HG03442 (cell line): ENCODE data around the gene GRB10.

Experiments
- ATAC-seq: cut with Tn5 transposase; IDR thresholded peaks from one replicate; pipeline ENCODE4 v1.9.1; 2021; ENCODE audit warnings: mild to moderate bottlenecking, moderate library complexity; ENCODE audit not compliant: unreplicated experiment

The GRB10 gene

DNA sequence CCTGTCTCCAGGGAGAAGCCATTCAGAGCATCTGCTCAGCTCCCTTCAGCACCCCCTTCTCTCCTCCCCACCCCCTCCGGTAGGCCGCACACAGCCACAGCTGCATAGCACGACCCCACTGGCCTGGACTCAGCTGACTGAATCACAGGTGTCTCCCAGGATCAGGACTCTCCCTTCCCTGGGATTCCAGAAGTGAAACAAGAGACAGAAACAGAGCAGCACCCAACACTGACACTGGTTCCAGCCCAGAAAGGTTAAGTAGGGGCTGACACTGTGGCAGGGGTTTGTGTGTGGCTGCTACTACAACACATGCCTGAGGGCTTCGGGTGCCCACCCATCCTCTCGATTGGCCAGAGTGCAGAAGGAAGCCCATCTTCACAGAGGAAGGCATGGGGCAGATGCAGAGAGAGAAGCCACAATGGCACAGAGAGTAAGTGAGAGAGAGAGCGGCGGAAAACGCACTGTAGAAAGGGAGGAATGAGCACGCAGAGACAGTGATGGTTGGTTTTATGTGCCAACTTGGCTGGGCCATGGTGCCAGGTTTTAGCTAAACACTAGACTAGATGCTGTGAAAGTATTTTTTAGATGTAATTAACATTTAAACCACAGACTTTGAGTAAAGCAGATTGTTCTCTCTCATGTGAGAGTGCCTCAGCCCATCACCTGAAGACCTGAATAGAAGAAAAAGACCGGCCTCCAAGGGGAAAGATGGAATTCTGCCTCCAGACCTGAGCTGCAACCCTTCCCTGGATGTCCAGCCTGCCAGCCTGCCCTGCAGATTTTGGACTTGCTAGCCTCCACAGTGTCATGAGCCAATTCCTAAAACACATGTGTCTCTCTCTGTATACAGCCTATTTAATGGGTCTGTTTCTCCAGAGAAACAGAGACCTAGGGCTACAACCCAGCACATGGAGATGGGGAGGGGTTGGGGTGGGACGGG, 107.5 kb downstream of the GRB10 start:
- no peak for ATAC-seq

DNA sequence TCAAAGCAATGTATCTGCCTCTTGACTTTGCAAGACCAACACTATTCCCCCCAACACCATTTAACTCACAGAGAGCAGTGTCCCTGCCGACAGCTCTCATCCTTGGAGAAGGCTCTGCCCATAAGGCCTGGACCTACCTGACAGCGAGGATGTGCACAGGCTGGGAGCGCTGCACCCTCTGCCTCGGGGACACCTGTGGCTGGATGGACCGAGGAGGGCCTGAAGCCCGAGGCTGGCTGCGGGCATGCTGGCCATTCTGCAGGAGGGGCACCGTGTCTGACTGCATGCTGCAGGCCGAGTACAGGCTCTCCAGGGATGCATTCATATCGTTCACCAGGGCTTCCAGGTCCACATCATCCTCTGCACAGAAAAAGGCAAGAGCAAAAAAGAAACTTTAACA, 108.4 kb downstream of the GRB10 start:
- ATAC-seq: no peak

DNA sequence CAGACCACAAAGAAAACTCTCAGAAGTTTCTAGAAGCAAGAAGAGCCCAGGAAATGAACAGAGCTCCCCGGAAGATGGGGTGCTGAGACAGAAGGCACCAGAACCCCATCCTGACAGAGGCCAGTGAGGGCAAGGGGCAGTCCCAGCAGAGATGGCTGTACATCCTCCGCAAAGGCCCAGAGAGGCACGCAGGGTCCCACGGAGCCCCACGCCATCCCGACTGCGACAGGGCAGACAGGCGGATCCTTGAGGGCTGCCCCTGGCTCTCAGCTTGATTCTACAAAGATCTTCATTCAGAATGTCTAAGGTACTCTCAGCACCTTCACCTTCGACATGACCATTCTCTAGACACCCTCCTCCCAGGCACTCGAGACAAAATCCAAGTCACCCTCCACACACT, 109.6 kb downstream of the GRB10 start:
- no peak for ATAC-seq

DNA sequence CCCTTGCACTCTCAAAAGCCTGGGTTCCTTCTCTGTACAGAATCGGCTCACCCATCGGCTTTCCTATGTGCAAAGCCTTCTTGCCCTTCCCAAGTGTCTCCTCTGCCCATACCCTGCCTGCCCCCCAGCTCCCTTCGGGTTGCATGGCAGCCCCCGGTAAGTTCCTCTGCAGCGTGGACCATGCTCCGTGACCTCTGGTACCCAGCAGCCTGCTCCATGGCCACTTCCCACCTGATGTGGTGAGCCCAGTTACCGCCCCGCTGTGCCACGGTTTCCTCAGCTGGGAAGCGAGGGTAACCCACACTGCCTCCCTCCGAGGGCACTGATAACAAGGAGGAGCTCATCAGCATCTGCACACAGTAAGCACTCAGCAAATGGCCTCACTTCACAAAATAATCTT, 110.7 kb downstream of the GRB10 start:
- no peak for ATAC-seq

DNA sequence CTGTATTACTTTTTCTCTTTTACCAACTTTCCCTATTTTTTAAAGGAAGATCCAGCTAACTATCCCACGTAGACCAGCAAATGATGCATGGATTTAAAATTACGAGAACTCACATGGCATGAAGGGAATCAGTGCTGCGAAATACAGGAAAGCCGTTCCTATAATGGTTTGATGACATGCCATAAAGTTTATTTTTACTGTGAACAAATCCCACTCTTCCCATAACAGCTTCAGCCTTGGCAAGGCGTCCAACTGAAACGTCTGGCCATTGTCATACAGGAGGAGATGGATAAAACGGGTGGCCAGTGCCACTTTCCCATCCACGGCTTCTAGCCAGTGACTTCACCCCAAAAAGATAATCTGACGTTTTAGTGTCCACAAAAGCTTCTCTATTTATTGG, 111.3 kb downstream of the GRB10 start:
- ATAC-seq: no peak

DNA sequence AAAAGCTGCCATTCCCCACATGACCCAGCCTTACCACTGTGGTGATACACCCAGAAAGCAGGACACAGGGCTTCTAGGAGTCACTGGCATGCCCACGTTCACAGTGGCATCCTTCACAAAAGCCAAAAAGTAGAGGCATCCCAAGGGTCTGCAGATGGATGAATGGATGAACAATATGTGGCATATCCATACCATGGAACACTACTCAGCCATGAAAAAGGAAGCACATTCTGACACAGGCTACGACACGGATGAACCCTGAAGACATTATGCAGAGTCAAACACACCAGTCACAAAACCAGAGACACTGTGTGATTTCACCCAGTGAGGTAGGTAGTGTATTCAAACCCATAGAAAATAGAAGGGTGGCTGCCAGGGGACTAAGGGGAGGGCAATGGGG, 112.8 kb downstream of the GRB10 start:
- no peak for ATAC-seq

DNA sequence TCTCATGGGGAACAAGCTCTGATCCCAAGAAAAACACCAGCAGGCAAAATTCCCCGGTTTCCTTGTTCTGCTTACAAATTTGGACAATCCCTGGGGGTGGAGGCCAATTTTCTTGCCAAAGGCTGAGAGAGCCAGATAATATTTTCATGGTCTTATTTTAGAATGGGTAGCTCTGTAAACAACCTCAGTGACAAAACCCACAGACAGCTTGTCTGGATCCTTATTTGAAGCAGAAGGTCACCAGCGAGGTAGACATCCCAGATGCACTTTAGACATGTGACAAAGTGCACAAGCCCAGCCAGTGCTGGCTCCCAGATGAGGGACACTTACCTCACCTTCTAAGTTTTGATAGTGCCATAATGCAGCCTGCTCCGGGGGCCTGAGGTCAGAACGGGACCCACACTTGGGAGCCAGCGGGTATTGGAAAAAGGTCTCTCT, 114.9 kb downstream of the GRB10 start:
- ATAC-seq: no peak

DNA sequence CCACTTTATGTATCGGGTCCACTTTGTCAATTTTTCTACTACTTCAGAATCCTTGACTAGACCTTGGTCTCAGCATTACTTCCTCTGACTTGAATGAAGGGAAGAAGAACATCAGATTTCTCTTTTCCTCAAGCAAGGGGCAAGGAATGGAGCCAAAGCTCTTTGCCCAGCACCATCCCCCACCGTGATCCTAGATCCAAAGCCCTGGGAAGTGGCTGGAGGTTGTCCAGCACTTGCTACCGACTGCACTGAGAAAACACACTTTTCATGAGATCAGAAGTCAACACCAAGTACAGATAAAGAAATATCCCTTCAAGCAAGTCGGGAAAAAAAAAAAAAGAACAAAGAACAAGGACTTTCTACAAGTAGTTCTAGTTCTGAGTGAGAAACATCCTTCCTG, 115.4 kb downstream of the GRB10 start:
- no peak for ATAC-seq

DNA sequence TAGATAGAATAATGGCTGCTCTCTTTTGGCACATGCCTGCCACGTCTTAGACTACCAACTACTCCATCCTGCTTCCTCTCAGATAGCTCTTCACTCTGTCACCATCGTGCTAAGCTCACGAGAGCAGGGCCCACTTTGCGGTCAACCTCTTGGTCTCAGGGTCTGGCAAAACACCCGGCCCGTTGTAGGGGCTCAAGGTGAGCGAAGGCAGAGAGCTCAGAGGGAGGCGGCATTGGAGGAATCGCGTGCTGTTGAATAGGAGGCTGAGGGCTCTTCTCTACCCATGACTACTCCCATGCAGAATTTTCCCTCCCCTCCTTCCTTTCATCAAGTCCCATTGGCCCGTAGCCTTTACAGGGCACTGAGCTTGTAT, 116.6 kb downstream of the GRB10 start:
- no peak for ATAC-seq

DNA sequence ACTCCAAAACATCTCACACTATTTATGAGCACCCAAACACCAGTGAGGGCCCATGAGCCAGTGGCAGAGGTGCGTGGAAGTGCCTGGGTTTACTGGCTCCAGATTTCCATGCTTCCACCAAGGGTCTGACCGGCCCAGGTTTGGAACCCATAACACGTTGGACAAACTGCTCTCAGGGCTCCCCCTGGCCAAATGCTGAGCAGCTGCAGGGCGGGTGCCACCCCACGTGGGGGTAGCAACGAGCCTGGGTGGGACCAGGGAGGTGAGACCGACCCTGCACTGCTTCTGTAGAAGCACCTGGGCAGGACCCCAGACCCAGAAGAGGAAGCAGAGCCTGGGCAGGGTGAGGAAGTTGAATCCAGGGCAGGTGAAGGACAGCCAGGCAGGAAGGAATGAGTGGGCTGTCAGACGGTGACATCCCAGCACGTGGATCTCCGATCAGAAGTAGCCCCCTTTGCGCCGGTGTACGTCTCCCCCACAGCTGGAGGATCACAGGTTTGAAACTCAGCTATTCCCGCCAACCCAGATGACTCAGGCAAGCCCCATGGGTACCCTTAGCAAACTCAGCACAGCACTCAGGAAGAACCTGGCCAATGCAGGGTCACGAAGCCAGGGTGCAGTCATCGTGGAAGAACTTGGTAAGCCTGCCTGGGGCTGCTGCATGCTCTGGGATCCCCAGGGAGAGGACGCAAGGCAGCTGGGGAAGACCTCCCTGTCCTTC, 117.1 kb downstream of the GRB10 start:
- no peak for ATAC-seq

DNA sequence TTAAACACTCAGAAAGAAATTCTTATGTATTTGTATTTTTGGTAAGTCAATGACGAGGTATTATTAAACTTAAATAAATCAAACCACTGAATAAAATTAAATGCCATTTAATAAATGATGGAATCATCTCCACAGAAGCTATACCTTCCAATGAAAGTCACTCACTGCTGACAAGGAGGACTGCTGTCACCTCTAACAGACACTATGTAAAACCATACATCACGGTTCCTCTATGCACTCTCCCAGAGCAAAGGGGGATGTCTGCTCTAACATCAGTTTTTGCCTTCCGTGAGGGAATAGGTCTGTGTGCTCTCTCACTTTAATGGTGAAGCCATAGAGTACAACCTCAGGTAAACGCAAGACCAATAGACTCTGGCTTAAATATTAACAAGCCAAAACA, 117.8 kb downstream of the GRB10 start:
- peak; percentile 25 for ATAC-seq

DNA sequence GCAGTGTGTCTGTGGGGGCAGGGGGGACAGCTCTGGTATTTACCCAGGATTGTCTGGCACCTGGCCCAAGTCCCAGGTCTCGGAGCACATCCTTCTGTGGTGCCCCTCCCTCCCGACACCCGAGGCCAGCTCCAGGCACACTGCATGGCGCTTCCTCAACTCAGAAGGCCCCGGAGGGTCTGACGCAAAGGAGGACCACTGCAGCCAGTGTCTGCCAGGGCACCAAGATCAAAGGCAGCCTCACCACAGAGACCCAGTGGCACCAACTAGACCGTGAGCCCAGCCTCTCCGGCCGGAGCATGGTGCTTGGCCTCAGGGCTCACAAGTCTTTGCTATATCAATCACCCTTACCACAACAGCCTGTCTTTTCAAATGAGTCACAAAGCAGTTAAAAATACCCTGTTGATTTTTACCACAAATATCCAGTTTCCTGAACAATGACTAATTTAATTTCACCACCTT, 118.2 kb downstream of the GRB10 start:
- ATAC-seq: peak; percentile 70

DNA sequence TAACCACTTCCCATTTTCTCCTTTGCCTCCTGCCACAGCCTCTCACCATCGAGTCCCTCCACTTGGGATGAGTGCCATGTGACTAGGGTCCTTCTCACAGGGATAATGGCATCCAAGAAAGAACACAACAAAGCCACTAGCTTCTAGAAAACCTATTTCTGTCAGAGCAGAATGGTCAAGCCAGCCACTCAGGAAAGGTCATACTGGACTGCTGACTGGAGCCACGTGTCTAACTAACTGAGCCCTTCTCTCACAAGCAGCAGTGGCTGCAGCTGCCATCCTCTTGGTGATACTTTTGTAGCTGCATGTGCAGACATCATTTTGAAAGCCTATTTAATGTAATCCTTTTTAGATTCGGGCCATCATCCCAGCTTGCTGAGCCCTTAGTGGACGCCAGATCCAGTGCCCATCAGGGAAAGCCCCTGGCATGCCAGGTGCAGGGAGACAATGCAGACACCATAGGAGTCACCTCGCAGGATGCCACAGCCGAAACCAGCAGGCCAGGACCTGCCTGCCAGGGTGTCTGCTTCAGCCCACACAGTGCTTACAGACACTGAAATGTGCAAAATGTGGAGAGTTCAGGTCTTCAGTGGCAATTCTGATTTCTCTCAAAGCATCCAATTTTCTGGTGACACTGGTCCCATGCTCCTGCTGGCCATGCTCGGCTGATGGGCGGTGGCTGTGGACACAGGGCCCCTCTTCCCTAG, 119.1 kb downstream of the GRB10 start:
- no peak for ATAC-seq

DNA sequence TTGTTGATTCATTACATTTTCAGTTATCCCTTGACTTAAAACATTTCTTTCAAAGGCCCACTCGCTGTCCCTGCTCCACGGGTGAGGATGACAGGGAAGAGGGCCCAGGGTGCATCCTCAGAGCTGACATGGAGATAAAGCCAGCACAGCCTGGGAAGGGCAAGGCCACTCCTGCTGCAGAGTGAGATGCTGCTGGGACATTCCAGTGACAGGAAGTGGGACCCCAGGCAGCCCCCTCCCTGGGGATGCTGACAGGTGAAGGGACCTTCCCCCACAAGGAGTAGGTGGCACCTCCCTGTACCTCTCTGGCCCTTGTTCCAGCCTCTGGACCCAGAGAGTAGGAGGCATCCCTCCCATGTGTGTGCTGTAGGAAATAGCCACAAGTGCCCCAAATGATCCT, 119.7 kb downstream of the GRB10 start:
- ATAC-seq: no peak

DNA sequence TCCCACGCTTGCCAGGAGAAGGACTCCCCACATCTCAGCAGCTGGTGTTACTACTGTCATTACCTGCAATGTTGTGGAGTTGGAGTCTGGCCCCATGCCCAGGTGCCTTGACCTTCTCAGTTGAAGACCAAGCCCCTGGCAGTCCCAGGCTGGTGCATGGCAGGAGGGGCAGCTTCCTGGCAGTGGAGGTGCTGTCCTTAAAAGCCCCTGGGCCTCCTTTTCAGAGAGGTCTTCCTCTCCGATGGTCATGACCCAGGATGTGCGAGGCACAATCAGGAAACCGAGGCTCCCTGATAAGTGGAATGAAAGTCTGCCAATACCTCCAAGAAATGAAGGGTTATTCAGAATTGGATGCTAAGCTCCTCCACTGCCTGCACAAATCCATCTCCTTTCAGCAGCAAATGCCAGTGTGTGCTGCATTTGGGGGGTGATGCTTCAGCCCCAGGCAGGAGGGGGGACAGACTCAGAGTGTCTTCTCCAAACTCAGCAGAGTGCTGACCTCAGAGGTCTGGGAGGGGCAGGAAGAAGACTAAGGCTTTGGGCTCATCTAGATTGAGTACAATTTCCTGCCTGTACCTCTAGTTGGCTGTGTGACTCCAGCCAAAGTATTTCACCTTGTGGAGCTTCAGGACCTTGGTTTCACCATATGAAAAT, 120.5 kb downstream of the GRB10 start:
- ATAC-seq: no peak

DNA sequence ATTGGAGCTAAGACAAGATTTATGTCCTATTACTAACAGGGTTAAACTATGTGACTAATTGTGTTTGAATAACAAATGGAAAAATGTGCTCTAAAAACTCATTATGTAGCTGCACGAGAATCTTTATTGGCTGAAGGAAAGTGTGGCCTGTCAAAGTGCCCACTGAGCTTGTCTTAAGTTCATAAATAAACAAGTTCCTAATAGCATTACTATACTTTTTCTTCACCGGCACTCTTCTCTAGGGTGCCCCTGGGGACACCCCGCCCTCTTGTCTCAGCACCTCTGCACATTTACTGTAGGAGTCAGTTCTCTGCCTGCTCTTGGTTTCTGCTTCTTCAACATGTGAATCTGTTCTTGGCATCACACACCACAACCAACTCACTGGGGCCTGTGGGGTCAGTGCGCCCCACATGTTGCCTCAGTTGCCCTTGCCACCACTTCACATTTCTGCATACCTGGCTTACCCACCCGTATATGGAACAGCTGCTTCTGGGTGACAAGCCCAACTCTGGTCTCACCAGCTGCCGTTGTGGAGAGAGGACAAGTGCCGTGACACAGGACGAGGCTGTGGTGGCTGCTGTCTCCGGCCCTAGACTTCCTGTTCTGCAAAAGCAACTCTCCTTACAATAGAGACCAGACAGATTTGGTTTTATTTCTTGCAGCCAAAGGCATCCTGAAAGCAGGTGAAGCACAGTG, 121.2 kb downstream of the GRB10 start:
- ATAC-seq: peak; percentile 39

DNA sequence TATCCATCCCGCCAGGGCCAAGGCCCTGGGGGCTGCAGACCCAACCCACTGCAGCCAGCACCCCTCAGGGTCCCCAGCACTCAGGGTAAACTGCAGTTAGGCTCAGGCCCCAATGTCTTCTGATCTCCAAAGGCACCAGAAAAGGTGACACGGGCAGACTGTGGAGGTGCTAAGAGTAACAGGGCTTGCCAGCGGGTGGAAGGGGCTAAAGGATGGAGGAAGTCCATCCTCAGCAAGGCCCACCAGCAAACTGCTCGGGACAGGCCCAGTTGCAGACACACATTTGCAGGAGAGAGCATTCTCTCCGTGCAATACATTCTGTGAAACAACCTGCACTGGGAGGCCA, 121.9 kb downstream of the GRB10 start:
- no peak for ATAC-seq

DNA sequence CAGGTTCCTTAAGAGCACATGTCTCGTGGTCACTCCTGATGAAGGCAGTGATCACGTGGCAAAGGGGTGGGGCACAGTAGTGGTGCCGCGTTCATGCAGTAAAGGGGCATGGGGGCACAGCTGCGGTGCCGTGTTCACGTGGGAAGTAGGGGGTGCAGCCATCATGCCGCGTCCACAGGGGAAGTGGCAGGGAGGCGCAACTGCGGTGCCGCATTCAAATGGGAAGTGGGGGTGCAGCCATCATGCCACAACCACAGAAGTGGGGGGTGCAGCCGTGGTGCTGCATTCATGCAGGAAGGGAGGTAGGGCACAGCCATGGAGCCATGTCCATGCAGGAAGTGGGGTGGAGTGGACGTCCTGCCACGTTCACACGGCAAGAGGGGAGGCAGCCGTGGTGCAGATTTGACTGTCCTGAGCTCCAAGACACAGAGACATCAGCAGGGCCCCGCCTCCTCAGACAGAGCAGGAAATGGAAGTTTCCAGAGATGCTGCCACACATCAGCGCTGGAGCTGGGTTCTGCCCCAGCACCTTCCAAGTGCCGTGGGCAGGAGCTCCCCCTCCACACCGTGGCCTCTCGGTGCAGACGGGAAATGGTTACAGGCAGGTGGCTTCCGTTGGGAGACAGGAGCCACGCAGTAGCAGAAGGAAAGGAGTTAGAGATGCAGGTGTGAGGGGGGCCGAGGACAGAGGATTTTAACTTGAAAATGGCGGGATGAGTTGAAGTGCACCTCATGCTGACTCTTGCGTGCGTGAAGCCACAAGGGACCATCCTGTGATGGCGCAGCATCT, 122.5 kb downstream of the GRB10 start:
- ATAC-seq: peak; percentile 16

DNA sequence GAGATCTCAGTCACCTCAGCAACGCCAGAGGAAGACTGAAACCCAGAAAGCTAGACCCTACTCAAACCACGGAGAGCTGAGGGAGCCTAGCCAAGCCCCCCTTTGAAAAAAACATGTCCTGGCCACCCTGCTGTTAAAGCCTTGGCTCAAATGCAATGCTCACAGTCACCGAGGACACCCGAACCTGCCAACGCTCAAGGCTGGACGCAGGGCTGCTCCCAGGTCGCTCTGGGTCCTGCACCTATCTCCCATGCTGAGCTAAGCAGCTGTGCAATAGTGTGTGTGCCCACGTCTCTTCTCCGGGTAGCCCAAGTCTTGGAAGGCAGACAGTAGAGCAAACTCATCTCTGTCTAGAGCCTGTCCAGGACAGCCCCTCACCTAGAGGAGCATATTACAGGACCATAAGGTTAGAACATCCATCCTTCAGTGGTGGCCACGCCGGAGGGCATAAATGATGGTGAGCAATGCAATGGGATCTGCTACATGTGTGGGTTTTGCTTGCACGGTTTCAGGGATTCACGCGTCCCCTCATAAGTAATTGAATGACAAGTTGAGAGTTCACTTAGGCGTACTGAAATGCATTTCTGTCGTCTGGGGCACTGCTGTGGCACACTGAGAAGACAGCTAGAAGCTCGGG, 123.2 kb downstream of the GRB10 start:
- no peak for ATAC-seq
